ENCODE results near the gene RETREG3. TPM values are rescaled to one million over a fixed set of nuclear protein-coding genes. Genes with fewer than 3 reads are reported as not detected.

The RETREG3 gene
- total and polyA plus RNA-seq, 9 of the 15 experiments (the other 6 are each of a cell fraction or from before 2014, with no cell fraction given): 4.1 to 39.0 (median 16.9) TPM

DNA sequence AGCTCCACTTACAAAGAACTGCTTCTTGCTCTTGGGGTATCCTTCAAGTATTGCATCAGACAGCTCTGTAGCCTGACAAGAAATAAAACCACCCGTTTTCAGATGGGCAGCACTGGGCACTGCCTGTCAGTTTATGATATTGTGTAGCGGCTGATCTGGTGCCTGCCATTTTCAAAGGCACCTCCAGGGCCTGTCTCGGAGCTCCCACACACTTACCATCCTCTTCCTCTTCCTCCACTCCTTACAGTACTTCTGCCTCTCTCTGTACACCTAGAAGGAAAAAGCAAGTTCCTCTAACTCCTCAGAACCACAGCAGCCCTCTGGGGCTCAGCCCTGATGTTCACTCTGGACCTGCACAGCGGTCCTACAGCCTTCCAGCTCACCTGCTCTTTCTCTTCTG, 36.1 kb downstream of the RETREG3 start:
- peaks cover 28 to 39% of the 10 kb centered on the region in 2 experiments; a peak in 4 of 5 replicates for H3K4me1 ChIP-seq (replicated peaks in 1 of 2; ENCODE audit: control insufficient read depth in 2 of 2, insufficient read depth in 2 of 2, low read length in 2 of 2)
- H3K9ac ChIP-seq (ENCODE audit: insufficient read depth in 1 of 2, low read depth in 2 of 2, low read length in 2 of 2): peak overlapping the region; percentile 18 to 35; a peak in 2 of 4 replicates
- 75% methylated on average over 4 of the region's 4 CpGs for WGBS (ENCODE audit: insufficient coverage, low coverage, missing lambda C conversion rate)
- peaks cover 83% of the 10 kb centered on the region for H3K36me3 ChIP-seq (ENCODE audit: control insufficient read depth, insufficient read depth, low read length)
- H3K9me3 ChIP-seq (replicated peaks; ENCODE audit: control insufficient read depth, insufficient read depth, low read depth, low read length): no peaks in the 10 kb centered on the region
- POLR2A ChIA-PET: interaction anchor here (0.6 to 1.6 kb wide), 3 partner anchors 9 to 254 kb away, joined by 3 to 7 read pairs (median 3); no protein-coding TSS in a partner anchor
- in situ Hi-C loops (cut with MboI): no loop called here
- DNase-seq (ENCODE audit: extremely low read depth in 1 of 4, low spot score in 3 of 4): no peak
- ATAC-seq: no peak
- no peaks in the 10 kb centered on the region; the same call in 1 of the 2 replicates for H4K20me1 ChIP-seq (replicated peaks; ENCODE audit: control insufficient read depth, insufficient read depth, low read length)
- no peak overlapping the region for H2AFZ ChIP-seq (ENCODE audit: low read depth, low read length)
- TF ChIP-seq, protein P1, sequence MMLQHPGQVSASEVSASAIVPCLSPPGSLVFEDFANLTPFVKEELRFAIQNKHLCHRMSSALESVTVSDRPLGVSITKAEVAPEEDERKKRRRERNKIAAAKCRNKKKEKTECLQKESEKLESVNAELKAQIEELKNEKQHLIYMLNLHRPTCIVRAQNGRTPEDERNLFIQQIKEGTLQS (IDR thresholded peaks at IDR 0.05): peak; percentile 20; the same call in 1 of the 2 replicates
- TF ChIP-seq, protein P1 (CRISPR knock-in tag; conservative IDR thresholded peaks at IDR 0.05): no peak
- TF ChIP-seq U2AF1 (optimal IDR thresholded peaks at IDR 0.05; ENCODE audit: low read depth, low read length) (no peak), DMBX1 (CRISPR knock-in tag; IDR thresholded peaks at IDR 0.05; ENCODE audit: borderline replicate concordance) (0 out of 2 replicates have a peak, but pooled peaks have one; percentile 45), POLR2A (conservative IDR thresholded peaks at IDR 0.05) (0 out of 2 replicates have a peak, but pooled peaks have one; percentile 41), SMAD4 (CRISPR knock-in tag; conservative IDR thresholded peaks at IDR 0.05) (peak; percentile 32; the same call in 1 of the 2 replicates), CEBPG (CRISPR knock-in tag; IDR thresholded peaks at IDR 0.05) (no peak), CEBPG (tag; conservative IDR thresholded peaks at IDR 0.05 in 1 of 2, IDR thresholded peaks at IDR 0.05 in 1 of 2) (0 out of 4 replicates have a peak, but pooled peaks have one; percentile 19 to 51), RNF2 (IDR thresholded peaks at IDR 0.05) (no peak), SPI1 (IDR thresholded peaks at IDR 0.05; ENCODE audit: borderline replicate concordance, low read depth, low read length) (0 out of 2 replicates have a peak, but pooled peaks have one; percentile 15), SUPT5H (IDR thresholded peaks at IDR 0.05) (peak; percentile 36; the same call in 1 of the 2 replicates), RHOXF2B (CRISPR knock-in tag; conservative IDR thresholded peaks at IDR 0.05) (no peak)
- CTCF ChIA-PET (ENCODE audit: low intra/inter-chr PET ratio): no interaction called here
- intact Hi-C loops (cut with micrococcal nuclease): no loop called here
- H3K79me2 ChIP-seq (ENCODE audit: control insufficient read depth, insufficient read depth, low read length): peaks cover 84% of the 10 kb centered on the region
- H3K27me3 ChIP-seq (ENCODE audit: control insufficient read depth in 2 of 2, insufficient read depth in 2 of 2, low read length in 2 of 2): no peaks in the 10 kb centered on the region
- peak overlapping the region; percentile 55; the same call in 2 of the 3 replicates for H3K27ac ChIP-seq (ENCODE audit: extremely low read depth, low read depth, low read length)
- H3K4me3 ChIP-seq: no peak overlapping the region
- no peak overlapping the region for H3K4me2 ChIP-seq (ENCODE audit: insufficient read depth, low read length)
- H3K9me1 ChIP-seq (ENCODE audit: control insufficient read depth, insufficient read depth, low read length): no peaks in the 10 kb centered on the region
- no peak for FAIRE-seq
- no TSS peak for BruUV-seq (replicated peaks)
